Measurements from ENCODE around the gene ABLIM3. TPM values are rescaled to one million over a fixed set of nuclear protein-coding genes. Genes with fewer than 3 reads are reported as not detected.

Gene ABLIM3
- total and polyA plus RNA-seq, 9 of the 15 experiments (the other 6 are each of a cell fraction or from before 2014, with no cell fraction given) = 0.03 to 0.38 (median 0.11) TPM

GRCh38 chr5:149203921-149204441 lies 62.7 kb downstream of the ABLIM3 start (continued):
- TF ChIP-seq JUND (IDR thresholded peaks at IDR 0.05; ENCODE audit: borderline replicate concordance, low read depth, low read length) (peak; percentile 5; the same call in 1 of the 2 replicates), JUND (tag; IDR thresholded peaks at IDR 0.05; ENCODE audit: borderline replicate concordance, low read depth, low read length) (peak; percentile 43; the same call in 1 of the 3 replicates), THRA (IDR thresholded peaks at IDR 0.05) (no peak), ZBED1 (IDR thresholded peaks at IDR 0.05) (no peak), ZNF785 (CRISPR knock-in tag; IDR thresholded peaks at IDR 0.05) (no peak), RBM25 (IDR thresholded peaks at IDR 0.05; ENCODE audit: low read depth, low read length, severe bottlenecking) (no peak), THAP7 (CRISPR knock-in tag; IDR thresholded peaks at IDR 0.05) (no peak), MAFG (tag; conservative IDR thresholded peaks at IDR 0.05) (peak; percentile 67), FOSL1 (tag; conservative IDR thresholded peaks at IDR 0.05) (peak; percentile 83), ZNF609 (CRISPR knock-in tag; IDR thresholded peaks at IDR 0.05; ENCODE audit: borderline replicate concordance) (no peak), ZNF277 (CRISPR knock-in tag; IDR thresholded peaks at IDR 0.05; ENCODE audit: borderline replicate concordance) (no peak), ZBTB43 (CRISPR knock-in tag; IDR thresholded peaks at IDR 0.05) (no peak), GTF2F1 (IDR thresholded peaks at IDR 0.05; ENCODE audit: low read depth, low read length) (no peak), DEAF1 (CRISPR knock-in tag; IDR thresholded peaks at IDR 0.05) (no peak)
- TF ChIP-seq, protein P1, sequence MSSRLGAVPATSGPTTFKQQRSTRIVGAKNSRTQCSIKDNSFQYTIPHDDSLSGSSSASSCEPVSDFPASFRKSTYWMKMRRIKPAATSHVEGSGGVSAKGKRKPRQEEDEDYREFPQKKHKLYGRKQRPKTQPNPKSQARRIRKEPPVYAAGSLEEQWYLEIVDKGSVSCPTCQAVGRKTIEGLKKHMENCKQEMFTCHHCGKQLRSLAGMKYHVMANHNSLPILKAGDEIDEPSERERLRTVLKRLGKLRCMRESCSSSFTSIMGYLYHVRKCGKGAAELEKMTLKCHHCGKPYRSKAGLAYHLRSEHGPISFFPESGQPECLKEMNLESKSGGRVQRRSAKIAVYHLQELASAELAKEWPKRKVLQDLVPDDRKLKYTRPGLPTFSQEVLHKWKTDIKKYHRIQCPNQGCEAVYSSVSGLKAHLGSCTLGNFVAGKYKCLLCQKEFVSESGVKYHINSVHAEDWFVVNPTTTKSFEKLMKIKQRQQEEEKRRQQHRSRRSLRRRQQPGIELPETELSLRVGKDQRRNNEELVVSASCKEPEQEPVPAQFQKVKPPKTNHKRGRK (tag; IDR thresholded peaks at IDR 0.05) = no peak

All from K562 (cell line).